Pancreas (tissue), 10 donors: Measurements from ENCODE around the gene NFKBIZ. TPM values are rescaled to one million over a fixed set of nuclear protein-coding genes. Genes with fewer than 3 reads are reported as not detected.
A peak's percentile ranks its signal among the peaks of the same experiment; 100 is the strongest.
"Not testable (repeated sequence)": the region's sequence is repeated elsewhere in the genome, so short reads cannot be mapped to it uniquely, and the experiment has no call there.

Source experiments
- ATAC-seq, 4 donors: fragments of 200-7000 bp; cut with Tn5 transposase; one replicate each; pipeline versions ENCODE4 v1.8.0 to v1.9.1; 2020; ENCODE audit warnings: mild to moderate bottlenecking in 4 of 4, moderate library complexity in 4 of 4
- DNase-seq, 6 donors: peaks; one replicate each; pipeline ENCODE4 v3.0.0-alpha.2; 2020
- FAIRE-seq: peaks from 2 replicates; lab custom pipeline; 2012; peaks lifted over from hg19 to GRCh38; lab: Jason Lieb, UNC
- H3K27ac ChIP-seq, 4 donors: fragments of 200-600 bp; sonication (generic); 1 replicate in 3 of 4; 2 replicates in 1 of 4; pipeline versions ENCODE4 v1.5.0 to v1.8.0; 2020
- H3K27me3 ChIP-seq, 4 donors: fragments of 200-600 bp; one replicate each; pipeline ENCODE4 v1.8.0; 2021
- H3K36me3 ChIP-seq, 3 donors: fragments of 200-600 bp; sonication (generic) in 1 of 3; one replicate each; pipeline versions ENCODE4 v1.5.0 to v1.8.0; 2020 to 2021
- H3K4me1 ChIP-seq, 3 donors: fragments of 200-600 bp; one replicate each; pipeline ENCODE4 v1.8.0; 2021
- H3K4me3 ChIP-seq, 4 donors: fragments of 200-600 bp; sonication (generic) in 2 of 4; one replicate each; pipeline versions ENCODE4 v1.5.0 to v1.8.0; 2020 to 2021
- H3K9me3 ChIP-seq, 4 donors: fragments of 200-600 bp; one replicate each; pipeline ENCODE4 v1.8.0; 2021
- WGBS, 2 donors: extraction: QIAGEN DNeasy Blood & Tissue Kit; methylation state at CpG; one replicate each; pipeline ENCODE4 v1.1.7; 2013; 5-methylcytosine and 5-hydroxymethylcytosine counted together
- intact Hi-C, 3 donors: fragments of 100-400 bp; cut with DNase I; formaldehyde crosslinking; loops; one replicate each; pipeline versions ENCODE4 v1.11.1 to v1.14.2; 2022
- polyA plus RNA-seq, 2 donors: library from polyadenylated mRNA; stranded (reverse); fragments of 200-250 nt; gene quantifications; one replicate each; pipeline ENCODE4 v1.2.3, GENCODE V29; 2013
- total RNA-seq, 6 donors: library from RNA; stranded (reverse); fragmentation: NEBNext Ultra II Directional in 4 of 6; extraction: Animal tissue kit (Norgen Biotek cat#: 25700) in 4 of 6; gene quantifications; one replicate each; pipeline versions ENCODE4 v1.2.1 to v1.2.4, GENCODE V29; 2021 to 2023
- TF ChIP-seq, protein P1 (sequence below), 4 donors: fragments of 200-600 bp; sonication (generic) in 3 of 4; IDR thresholded peaks; one replicate each; pipeline versions ENCODE4 v1.5.0 to v1.8.0; 2021; ENCODE audit warnings: antibody characterized with exemption in 4 of 4
- donor health status: healthy with polysubstance abuse.
- donor health status: DM: no; HTN: no; CAD: no; lungs with moderate emphysema.
- donor health status: DM: no; HTN: no; CAD: no.
- donor health status: control.
- donor health status: control.
- donor health status: Bipolar disorder and iron deficiency.
- donor health status: DM: yes; HTN: yes; CAD: no.
- donor health status: DM: no; HTN: no; CAD: no.
- donor health status: DM: no; HTN: no; CAD: no.
- donor health status: DM: yes; HTN: yes; CAD: no.

NFKBIZ gene
- total and polyA plus RNA-seq, 8 donors: 16.5 to 90.7 (median 30.3) TPM

DNA sequence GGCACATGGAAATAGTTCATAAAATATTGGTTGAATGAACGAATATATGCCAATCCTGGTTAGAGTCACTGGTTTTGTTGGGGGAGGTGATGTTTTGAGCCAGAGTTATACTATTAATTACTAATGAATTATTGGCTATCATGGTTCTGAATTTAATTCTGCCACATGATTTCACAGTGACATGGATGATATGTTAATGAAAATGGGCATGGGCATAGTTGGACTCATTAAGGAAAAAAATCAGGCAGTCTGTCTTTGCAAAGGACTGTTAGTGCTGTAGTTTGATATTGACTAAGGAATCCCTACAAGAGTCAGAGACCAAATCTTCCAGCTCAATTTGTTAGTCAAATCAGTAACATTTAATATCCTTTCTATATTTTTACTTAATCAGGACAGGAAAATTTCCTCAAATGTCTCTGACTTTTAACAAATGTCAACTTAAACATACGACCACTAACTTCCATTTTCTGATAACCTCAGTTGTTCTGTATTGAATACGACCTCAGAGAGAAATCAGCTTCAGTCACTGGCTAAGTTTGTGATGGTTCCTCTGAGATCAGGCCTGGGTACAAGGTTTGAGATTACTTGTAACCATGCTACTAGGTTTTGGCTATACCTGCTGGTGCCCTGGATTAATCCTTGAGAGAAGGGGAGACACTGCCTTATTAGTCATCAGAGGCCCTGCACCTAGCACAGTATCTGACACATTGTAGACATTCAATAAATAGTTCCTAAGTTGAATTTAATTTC is 13.3 kb downstream of the NFKBIZ start:
- Histone ChIP-seq H3K9me3 (no peaks in the 10 kb centered on the region), H3K36me3 (peaks cover 3 to 39% (median 29%) of the 10 kb centered on the region in 3 donors), H3K4me3 (no peak overlapping the region), H3K27me3 (no peaks in the 10 kb centered on the region), H3K4me1 (peaks cover 2 to 17% (median 12%) of the 10 kb centered on the region in 3 donors), H3K27ac (no peak overlapping the region)
- DNase-seq (no peak), ATAC-seq (peak in 3 of 4 donors; percentile 11 to 22 (median 16)), FAIRE-seq (no peak)
- TF ChIP-seq, protein P1, sequence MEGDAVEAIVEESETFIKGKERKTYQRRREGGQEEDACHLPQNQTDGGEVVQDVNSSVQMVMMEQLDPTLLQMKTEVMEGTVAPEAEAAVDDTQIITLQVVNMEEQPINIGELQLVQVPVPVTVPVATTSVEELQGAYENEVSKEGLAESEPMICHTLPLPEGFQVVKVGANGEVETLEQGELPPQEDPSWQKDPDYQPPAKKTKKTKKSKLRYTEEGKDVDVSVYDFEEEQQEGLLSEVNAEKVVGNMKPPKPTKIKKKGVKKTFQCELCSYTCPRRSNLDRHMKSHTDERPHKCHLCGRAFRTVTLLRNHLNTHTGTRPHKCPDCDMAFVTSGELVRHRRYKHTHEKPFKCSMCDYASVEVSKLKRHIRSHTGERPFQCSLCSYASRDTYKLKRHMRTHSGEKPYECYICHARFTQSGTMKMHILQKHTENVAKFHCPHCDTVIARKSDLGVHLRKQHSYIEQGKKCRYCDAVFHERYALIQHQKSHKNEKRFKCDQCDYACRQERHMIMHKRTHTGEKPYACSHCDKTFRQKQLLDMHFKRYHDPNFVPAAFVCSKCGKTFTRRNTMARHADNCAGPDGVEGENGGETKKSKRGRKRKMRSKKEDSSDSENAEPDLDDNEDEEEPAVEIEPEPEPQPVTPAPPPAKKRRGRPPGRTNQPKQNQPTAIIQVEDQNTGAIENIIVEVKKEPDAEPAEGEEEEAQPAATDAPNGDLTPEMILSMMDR (IDR thresholded peaks at IDR 0.05): no peak
- 82 to 85% methylated on average over 3 of the region's 3 CpGs for WGBS, 2 donors
- intact Hi-C loops: no loop called here

DNA sequence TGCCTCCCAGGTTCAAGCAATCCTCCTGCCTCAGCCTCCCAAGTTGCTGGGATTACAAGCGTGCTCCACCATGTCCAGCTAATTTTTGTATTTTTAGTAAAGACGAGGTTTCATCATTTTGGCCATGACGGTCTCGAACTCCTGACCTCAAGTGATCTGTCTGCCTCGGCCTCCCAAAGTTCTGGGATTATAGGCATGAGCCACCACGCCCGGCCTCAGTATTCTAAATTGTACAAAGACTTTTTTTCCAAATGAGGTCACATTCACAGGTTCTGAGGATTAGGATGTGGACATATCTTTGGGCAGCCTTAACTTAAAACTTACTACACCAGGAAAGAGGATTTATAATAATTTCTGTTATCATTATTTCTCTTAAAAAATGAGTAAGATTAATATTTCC is 15.6 kb downstream of the NFKBIZ start:
- FAIRE-seq, H3K27me3 ChIP-seq, H3K4me3 ChIP-seq, DNase-seq, H3K9me3 ChIP-seq, ATAC-seq, intact Hi-C loops, H3K27ac ChIP-seq: not testable (repeated sequence)
- WGBS, 2 donors: 98 to 99% methylated on average over 7 of the region's 7 CpGs
- peaks cover 0 to 29% (median 4%) of the 10 kb centered on the region in 3 donors for H3K4me1 ChIP-seq
- peaks cover 0 to 15% (median 13%) of the 10 kb centered on the region in 3 donors for H3K36me3 ChIP-seq

DNA sequence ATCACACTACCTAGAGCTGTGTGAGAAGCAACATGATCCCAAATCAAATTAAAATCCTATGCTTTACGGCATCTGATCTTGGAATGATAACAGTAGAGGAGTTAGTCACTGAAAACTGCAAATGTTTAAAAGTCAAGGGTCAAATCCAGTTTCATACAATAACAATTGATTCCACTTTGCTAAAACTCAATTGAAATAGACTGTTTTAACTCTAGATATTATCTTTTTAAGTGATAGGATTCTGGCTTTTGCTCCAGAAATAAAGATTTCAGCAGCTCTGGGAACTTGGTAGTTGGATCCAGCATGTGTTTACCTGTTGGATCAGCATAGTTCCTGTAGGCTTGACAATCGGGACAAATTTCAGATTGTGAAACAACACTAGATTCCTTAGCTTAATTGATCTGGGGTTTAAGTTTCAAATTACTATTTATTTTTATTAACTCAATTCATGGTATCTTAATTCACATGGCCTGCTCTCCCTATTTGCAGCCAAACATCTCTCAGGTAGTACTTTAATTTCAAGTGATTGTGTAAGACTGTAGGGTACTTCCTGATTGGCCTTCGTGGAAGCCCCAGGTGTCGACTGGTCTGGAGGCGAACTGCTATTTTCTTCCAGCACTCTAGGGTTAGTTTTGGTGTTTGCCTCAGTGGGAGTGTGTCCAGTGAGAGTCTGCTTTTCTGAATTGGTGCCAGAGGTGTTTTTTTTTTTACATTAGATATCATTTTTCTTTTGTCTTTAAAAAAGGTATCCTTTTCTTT is 16.6 kb downstream of the NFKBIZ start:
- no peaks in the 10 kb centered on the region for H3K27me3 ChIP-seq
- peak overlapping the region in 2 of 4 donors; percentile 24 to 33 for H3K27ac ChIP-seq
- FAIRE-seq (no peak), DNase-seq (peak in 2 of 6 donors; percentile 36 to 39), ATAC-seq (peak; percentile 48 to 75 (median 53))
- no peak overlapping the region for H3K4me3 ChIP-seq
- intact Hi-C loops: no loop called here
- no peaks in the 10 kb centered on the region for H3K9me3 ChIP-seq
- TF ChIP-seq, protein P1 (IDR thresholded peaks at IDR 0.05): no peak
- 25 to 29% methylated on average over 5 of the region's 5 CpGs for WGBS, 2 donors
- peaks cover 0 to 29% (median 4%) of the 10 kb centered on the region in 3 donors for H3K4me1 ChIP-seq
- H3K36me3 ChIP-seq: peaks cover 0 to 5% (median 4%) of the 10 kb centered on the region in 3 donors

DNA sequence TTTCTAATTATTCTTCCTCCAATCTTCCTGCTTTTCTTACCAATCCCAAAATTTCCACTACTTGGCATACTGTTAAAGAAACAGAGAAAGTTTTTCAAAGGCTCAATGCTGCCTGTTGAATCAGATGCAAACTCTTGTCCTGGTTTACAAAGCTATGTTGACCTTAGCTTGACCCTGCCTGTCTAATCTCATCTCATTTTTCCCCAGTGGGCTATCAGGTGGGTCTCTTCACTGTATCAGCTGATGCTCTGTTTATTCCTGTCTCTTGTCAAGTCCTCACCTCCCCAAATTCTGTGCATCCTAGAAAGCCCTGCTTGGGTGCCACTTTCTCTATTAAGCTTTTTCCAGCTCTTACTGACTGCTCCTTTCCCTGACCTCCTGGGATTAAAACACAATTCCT is 18.2 kb downstream of the NFKBIZ start:
- TF ChIP-seq, protein P1 (IDR thresholded peaks at IDR 0.05): no peak
- H3K27ac ChIP-seq: peak overlapping the region in 1 of 4 donors; percentile 34

GRCh38 chr3:101867996-101868395 is 18.7 kb downstream of the NFKBIZ start:
- 86 to 97% methylated on average over 2 of the region's 2 CpGs for WGBS, 2 donors
- DNase-seq (no peak), FAIRE-seq (no peak), ATAC-seq (peak in 1 of 4 donors; percentile 5)
- peaks cover 0 to 26% (median 4%) of the 10 kb centered on the region in 3 donors for H3K4me1 ChIP-seq
- no peaks in the 10 kb centered on the region for H3K36me3 ChIP-seq
- intact Hi-C loops: no loop called here
- TF ChIP-seq, protein P1 (IDR thresholded peaks at IDR 0.05): no peak
- no peak overlapping the region for H3K4me3 ChIP-seq
- H3K27me3 ChIP-seq: no peaks in the 10 kb centered on the region
- no peaks in the 10 kb centered on the region for H3K9me3 ChIP-seq
- peak overlapping the region in 2 of 4 donors; percentile 42 to 64 for H3K27ac ChIP-seq

More for the DNA sequence above, 18.2 kb downstream of the NFKBIZ start:
- Histone ChIP-seq H3K27me3 (no peaks in the 10 kb centered on the region), H3K9me3 (no peaks in the 10 kb centered on the region), H3K36me3 (no peaks in the 10 kb centered on the region), H3K4me1 (peaks cover 0 to 26% (median 4%) of the 10 kb centered on the region in 3 donors), H3K4me3 (no peak overlapping the region)
- no peak for FAIRE-seq
- intact Hi-C loops: no loop called here
- no peak for DNase-seq
- no peak for ATAC-seq
